Heart left ventricle (tissue), 16 donors: ENCODE data around the gene MTPN. TPM values are rescaled to one million over a fixed set of nuclear protein-coding genes. Genes with fewer than 3 reads are reported as not detected.

Experiments used
- ATAC-seq, 4 donors: fragments of 200-7000 bp; cut with Tn5 transposase; one replicate each; pipeline ENCODE4 v1.9.1; 2020 to 2022; ENCODE audit warnings: moderate library complexity in 4 of 4, mild to moderate bottlenecking in 3 of 4, moderate number of reproducible peaks in 1 of 4
- DNase-seq, 5 donors: peaks; one replicate each; pipeline ENCODE4 v3.0.0-alpha.2; 2020
- H3K27ac ChIP-seq, 12 donors: fragments of 200-600 bp; sonication (generic) in 4 of 12; one replicate each; pipeline versions ENCODE4 v1.5.0 to v1.8.0; 2016 to 2022; ENCODE audit warnings: mild to moderate bottlenecking in 2 of 12
- H3K27me3 ChIP-seq, 9 donors: fragments of 200-600 bp; sonication (generic) in 2 of 9; one replicate each; pipeline versions ENCODE4 v1.5.1 to v1.8.0; 2016 to 2022; ENCODE audit warnings: mild to moderate bottlenecking in 3 of 9
- H3K36me3 ChIP-seq, 9 donors: fragments of 200-600 bp; sonication (generic) in 2 of 9; one replicate each; pipeline versions ENCODE4 v1.5.0 to v1.8.0; 2018 to 2022; ENCODE audit warnings: mild to moderate bottlenecking in 2 of 9
- H3K4me1 ChIP-seq, 12 donors: fragments of 200-600 bp; sonication (generic) in 4 of 12; one replicate each; pipeline versions ENCODE4 v1.5.0 to v1.8.0; 2016 to 2022; ENCODE audit warnings: mild to moderate bottlenecking in 3 of 12
- H3K4me3 ChIP-seq, 12 donors: fragments of 200-600 bp; sonication (generic) in 4 of 12; one replicate each; pipeline versions ENCODE4 v1.5.0 to v1.8.0; 2017 to 2022; ENCODE audit warnings: mild to moderate bottlenecking in 9 of 12, moderate library complexity in 4 of 12
- H3K9me3 ChIP-seq, 12 donors: fragments of 200-600 bp; sonication (generic) in 4 of 12; one replicate each; pipeline versions ENCODE4 v1.5.0 to v1.8.0; 2016 to 2022; ENCODE audit warnings: mild to moderate bottlenecking in 1 of 12
- CTCF ChIP-seq, 12 donors: fragments of 200-600 bp; sonication (generic) in 4 of 12; IDR thresholded peaks; one replicate each; pipeline versions ENCODE4 v1.5.0 to v1.8.0; 2018 to 2022; ENCODE audit warnings: antibody characterized with exemption in 12 of 12, mild to moderate bottlenecking in 5 of 12
- POLR2A ChIP-seq, 2 donors: fragments of 450-650 bp; IDR thresholded peaks; one replicate each; pipeline ENCODE4 v1.6.1; 2017; ENCODE audit warnings: antibody characterized with exemption in 2 of 2, mild to moderate bottlenecking in 2 of 2, moderate library complexity in 2 of 2
- WGBS, 4 donors: extraction: QIAGEN DNeasy Blood & Tissue Kit in 2 of 4; methylation state at CpG; one replicate each; pipeline versions ENCODE4 v1.1.5 to v1.1.7; 2013 to 2018; 5-methylcytosine and 5-hydroxymethylcytosine counted together
- intact Hi-C, 10 donors: fragments of 100-400 bp; cut with DNase I; formaldehyde crosslinking; loops; one replicate each; pipeline versions ENCODE4 v1.11.1 to v1.14.2; 2022
- polyA plus RNA-seq, 2 donors: library from polyadenylated mRNA; stranded (reverse); fragments of 200-250 nt; gene quantifications; one replicate each; pipeline ENCODE4 v1.2.3, GENCODE V29; 2013
- total RNA-seq, 9 donors: library from RNA; depleted of rRNA in 2 of 9; stranded (reverse); fragments of >200 nt in 2 of 9; fragmentation: NEBNext Ultra II Directional in 3 of 9; extraction: Animal tissue kit (Norgen Biotek cat#: 25700) in 3 of 9; gene quantifications; one replicate each; pipeline versions ENCODE4 v1.1.0 to v1.2.4, GENCODE V29; 2016 to 2023
- donor health status: ischemic (EF 13 %, LVEDD 7.1; RV severe dilation, severe dysfunction).
- donor health status: healthy with polysubstance abuse.
- donor health status: DM: no; HTN: yes; CAD: no.
- donor health status: DM: no; HTN: no; CAD: no.
- donor health status: ischemic (EF 25% LVEDD 6.9; RV normal size, moderate dysfunction).
- donor health status: ischemic (EF 25% LVEDD 5.7; RV mildly dilated, moderate dysfunction).
- donor health status: healthy.
- donor health status: DM: yes; HTN: yes; CAD: no.
- donor health status: ischemic (EF 35%, LVEDD 5.7; RV mildly dilated, moderate dysfunction).
- donor health status: nonischemic (EF 11% LVEDD 7.7; RV severe dilation, severe dysfunction).
- donor health status: DM: yes; HTN: yes; CAD: no.
- donor health status: PGD.
- donor health status: ischemic (EF 29% LVEDD 5.4; RV normal size, mild dysfunction).
- donor health status: nonischemic (EF 23%, LVEDD 6.1; RV moderate dilation, normal function).

Gene MTPN
- total and polyA plus RNA-seq, 11 donors, result 22.1 to 130 (median 90.4) TPM

- Histone ChIP-seq H3K4me1 (peaks cover 0 to 6% (median 0%) of the 10 kb centered on the region in 12 donors), H3K9me3 (peaks cover 0 to 4% (median 0%) of the 10 kb centered on the region in 12 donors), H3K36me3 (no peaks in the 10 kb centered on the region), H3K4me3 (no peak overlapping the region), H3K27me3 (no peaks in the 10 kb centered on the region), H3K27ac (no peak overlapping the region)
- TF ChIP-seq POLR2A (IDR thresholded peaks at IDR 0.05) (no peak), CTCF (IDR thresholded peaks at IDR 0.05) (no peak)
- no peak for DNase-seq
- 92 to 97% (median 97%) methylated on average over 2 of the region's 2 CpGs for WGBS, 4 donors
- ATAC-seq, result no peak
- intact Hi-C loops, result no loop called here
Observed at GRCh38 chr7:135995748-135996147, 18.6 kb upstream of the MTPN start.

- ATAC-seq (no peak), DNase-seq (no peak)
- H3K27me3 ChIP-seq, result no peaks in the 10 kb centered on the region
- H3K4me1 ChIP-seq, result peaks cover 0 to 6% (median 0%) of the 10 kb centered on the region in 12 donors
- H3K9me3 ChIP-seq, result no peaks in the 10 kb centered on the region
- no peaks in the 10 kb centered on the region for H3K36me3 ChIP-seq
- H3K4me3 ChIP-seq, result no peak overlapping the region
- intact Hi-C loops, result no loop called here
- 85 to 91% (median 88%) methylated on average over 6 of the region's 6 CpGs for WGBS, 4 donors
- TF ChIP-seq POLR2A (IDR thresholded peaks at IDR 0.05) (no peak), CTCF (IDR thresholded peaks at IDR 0.05) (no peak)
- H3K27ac ChIP-seq, result no peak overlapping the region
Observed at GRCh38 chr7:135994466-135995205, 17.5 kb upstream of the MTPN start.

- intact Hi-C loops, result no loop called here
Observed at GRCh38 chr7:135993950-135994349, 16.8 kb upstream of the MTPN start.

GRCh38 chr7:135991906-135992305, 14.7 kb upstream of the MTPN start:
- DNase-seq, result no peak
- no peak overlapping the region for H3K27ac ChIP-seq
- H3K4me3 ChIP-seq, result no peak overlapping the region
- intact Hi-C loops, result no loop called here
- H3K27me3 ChIP-seq, result no peaks in the 10 kb centered on the region
- H3K36me3 ChIP-seq, result no peaks in the 10 kb centered on the region
- WGBS, 4 donors, result 89 to 97% (median 92%) methylated on average over 2 of the region's 2 CpGs
- ATAC-seq, result no peak
- TF ChIP-seq CTCF (IDR thresholded peaks at IDR 0.05) (no peak), POLR2A (IDR thresholded peaks at IDR 0.05) (no peak)
- peaks cover 0 to 6% (median 0%) of the 10 kb centered on the region in 12 donors for H3K4me1 ChIP-seq
- no peaks in the 10 kb centered on the region for H3K9me3 ChIP-seq

More at GRCh38 chr7:135993950-135994349, 16.8 kb upstream of the MTPN start:
- no peak for ATAC-seq
- no peaks in the 10 kb centered on the region for H3K27me3 ChIP-seq
- no peak for DNase-seq
- 90 to 99% (median 92%) methylated on average over 3 of the region's 3 CpGs for WGBS, 4 donors
- H3K9me3 ChIP-seq, result no peaks in the 10 kb centered on the region
- H3K36me3 ChIP-seq, result no peaks in the 10 kb centered on the region
- no peak for TF ChIP-seq CTCF (IDR thresholded peaks at IDR 0.05)
- TF ChIP-seq POLR2A (IDR thresholded peaks at IDR 0.05), result no peak
- no peak overlapping the region for H3K27ac ChIP-seq
- H3K4me1 ChIP-seq, result peaks cover 0 to 6% (median 0%) of the 10 kb centered on the region in 12 donors
- H3K4me3 ChIP-seq, result no peak overlapping the region
